Body of pancreas (tissue), 4 donors: Measurements from ENCODE around the gene RPS19BP1. TPM values are rescaled to one million over a fixed set of nuclear protein-coding genes. Genes with fewer than 3 reads are reported as not detected.

Experiments used
- ATAC-seq: fragments of 150-250 bp; one replicate; pipeline ENCODE4 v1.9.1; 2016
- DNase-seq, 4 donors: peaks; one replicate each; pipeline ENCODE4 v3.0.0-alpha.2; 2019
- H3K27ac ChIP-seq, 4 donors: fragments of 200-600 bp; sonication (generic); 1 replicate in 3 of 4; 2 replicates in 1 of 4; pipeline versions ENCODE4 v1.5.1 to v1.6.1; 2016 to 2019; ENCODE audit warnings: mild to moderate bottlenecking in 1 of 4, mixed read lengths in 1 of 4, moderate library complexity in 1 of 4
- H3K27me3 ChIP-seq, 2 donors: fragments of 200-600 bp; sonication (generic); one replicate each; pipeline ENCODE4 v1.6.0; 2016; ENCODE audit warnings: mild to moderate bottlenecking in 1 of 2
- H3K36me3 ChIP-seq, 2 donors: fragments of 200-600 bp; sonication (generic); replicated peaks in 1 of 2; 2 replicates each; pipeline ENCODE4 v1.5.1; 2016; ENCODE audit warnings: low read depth in 2 of 2; ENCODE audit not compliant: insufficient read depth in 1 of 2
- H3K4me1 ChIP-seq: fragments of 200-600 bp; sonication (generic); one replicate; pipeline ENCODE4 v1.6.0; 2016
- H3K4me3 ChIP-seq, 2 donors: fragments of 200-600 bp; sonication (generic); 1 replicate in 1 of 2; 2 replicates in 1 of 2; pipeline ENCODE4 v1.5.1; 2016 to 2019
- H3K9me3 ChIP-seq, 3 donors: fragments of 200-600 bp; sonication (generic); 1 replicate in 2 of 3; 2 replicates in 1 of 3; pipeline ENCODE4 v1.5.1; 2016
- POLR2A ChIP-seq, 3 donors: fragments of 450-650 bp; IDR thresholded peaks; one replicate each; pipeline ENCODE4 v1.6.1; 2016; ENCODE audit warnings: antibody characterized with exemption in 3 of 3, mild to moderate bottlenecking in 2 of 3
- WGBS, 2 donors: methylation state at CpG; one replicate each; pipeline ENCODE4 v1.1.5; 2017; 5-methylcytosine and 5-hydroxymethylcytosine counted together
- intact Hi-C: fragments of 100-400 bp; cut with DNase I; formaldehyde crosslinking; loops from one replicate; pipeline ENCODE4 v1.15.1; 2023
- total RNA-seq, 2 donors: library from RNA; depleted of rRNA; stranded (reverse); fragments of >200 nt; gene quantifications; one replicate each; pipeline ENCODE4 v1.1.0, GENCODE V29; 2016
- TF ChIP-seq, protein P1 (sequence below), 7 experiments: fragments of 450-650 bp in 4 of 7; fragments of 200-600 bp in 3 of 7; sonication (generic) in 3 of 7; IDR thresholded peaks; one replicate each; pipeline ENCODE4 v1.5.1; 2016 to 2019; ENCODE audit warnings: antibody characterized with exemption in 7 of 7

RPS19BP1 gene
- total RNA-seq, 2 donors from 2014 or later, result 87.2 to 141 TPM

GRCh38 chr22:39490966-39491680 is 41.4 kb downstream of the RPS19BP1 start:
- H3K27ac ChIP-seq, result no peak overlapping the region
- intact Hi-C loops, result no loop called here
- no peaks in the 10 kb centered on the region for H3K36me3 ChIP-seq
- H3K4me3 ChIP-seq, result no peak overlapping the region
- TF ChIP-seq POLR2A (IDR thresholded peaks at IDR 0.05), result no peak
- TF ChIP-seq, protein P1, sequence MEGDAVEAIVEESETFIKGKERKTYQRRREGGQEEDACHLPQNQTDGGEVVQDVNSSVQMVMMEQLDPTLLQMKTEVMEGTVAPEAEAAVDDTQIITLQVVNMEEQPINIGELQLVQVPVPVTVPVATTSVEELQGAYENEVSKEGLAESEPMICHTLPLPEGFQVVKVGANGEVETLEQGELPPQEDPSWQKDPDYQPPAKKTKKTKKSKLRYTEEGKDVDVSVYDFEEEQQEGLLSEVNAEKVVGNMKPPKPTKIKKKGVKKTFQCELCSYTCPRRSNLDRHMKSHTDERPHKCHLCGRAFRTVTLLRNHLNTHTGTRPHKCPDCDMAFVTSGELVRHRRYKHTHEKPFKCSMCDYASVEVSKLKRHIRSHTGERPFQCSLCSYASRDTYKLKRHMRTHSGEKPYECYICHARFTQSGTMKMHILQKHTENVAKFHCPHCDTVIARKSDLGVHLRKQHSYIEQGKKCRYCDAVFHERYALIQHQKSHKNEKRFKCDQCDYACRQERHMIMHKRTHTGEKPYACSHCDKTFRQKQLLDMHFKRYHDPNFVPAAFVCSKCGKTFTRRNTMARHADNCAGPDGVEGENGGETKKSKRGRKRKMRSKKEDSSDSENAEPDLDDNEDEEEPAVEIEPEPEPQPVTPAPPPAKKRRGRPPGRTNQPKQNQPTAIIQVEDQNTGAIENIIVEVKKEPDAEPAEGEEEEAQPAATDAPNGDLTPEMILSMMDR (IDR thresholded peaks at IDR 0.05), result no peak
- no peaks in the 10 kb centered on the region for H3K9me3 ChIP-seq
- WGBS, 2 donors, result 0 to 60% methylated on average over 1 to 9 of the region's 9 CpGs
- no peaks in the 10 kb centered on the region for H3K27me3 ChIP-seq
- ATAC-seq, result no peak
- DNase-seq, result no peak
- H3K4me1 ChIP-seq, result peaks cover 1% of the 10 kb centered on the region

DNA sequence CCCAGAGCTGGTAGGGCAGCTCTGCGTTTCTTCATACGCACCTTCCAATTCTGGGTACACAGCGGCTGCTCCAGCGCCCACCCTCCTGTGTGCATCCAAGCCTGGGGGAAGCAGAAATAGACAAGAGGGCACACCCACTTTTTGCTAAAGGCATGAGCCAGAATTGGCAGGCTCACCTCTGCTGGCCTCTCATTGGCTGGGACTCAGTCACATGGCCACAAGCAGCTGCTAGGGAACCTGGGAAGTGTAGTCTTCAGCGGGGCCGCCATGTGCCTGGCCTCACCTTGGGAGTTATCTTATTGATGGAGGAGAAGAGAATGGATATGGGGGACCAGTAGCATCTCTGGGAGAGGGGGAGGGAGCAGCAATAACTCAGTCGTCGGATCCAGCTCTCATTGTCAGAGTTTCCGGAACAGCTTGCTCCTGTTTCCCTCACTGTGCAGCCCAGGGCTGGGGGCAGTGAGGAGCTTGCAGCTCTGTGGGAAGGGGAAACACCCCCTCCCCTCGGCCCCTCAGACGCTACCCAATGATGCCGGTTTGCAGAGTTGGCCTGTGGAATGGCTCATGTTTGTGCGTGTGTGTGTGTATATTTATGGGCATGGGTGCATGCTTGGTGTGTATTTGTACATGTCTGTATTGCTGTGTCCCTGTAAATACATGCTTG is 42.3 kb downstream of the RPS19BP1 start:
- DNase-seq, result peak; percentile 69 to 83 (median 72)
- Histone ChIP-seq H3K27ac (no peak overlapping the region), H3K9me3 (no peaks in the 10 kb centered on the region), H3K4me3 (no peak overlapping the region), H3K4me1 (no peaks in the 10 kb centered on the region), H3K27me3 (no peaks in the 10 kb centered on the region), H3K36me3 (no peaks in the 10 kb centered on the region)
- WGBS, 2 donors, result 38 to 62% methylated on average over 9 to 13 of the region's 13 CpGs
- TF ChIP-seq POLR2A (IDR thresholded peaks at IDR 0.05), result no peak
- TF ChIP-seq, protein P1 (IDR thresholded peaks at IDR 0.05), result no peak
- intact Hi-C loops, result no loop called here
- ATAC-seq, result peak; percentile 81

GRCh38 chr22:39489094-39490068 is 43.2 kb downstream of the RPS19BP1 start:
- no peak overlapping the region for H3K27ac ChIP-seq
- H3K36me3 ChIP-seq, result no peaks in the 10 kb centered on the region
- H3K4me3 ChIP-seq, result no peak overlapping the region
- no peak for DNase-seq
- WGBS, 2 donors, result 74 to 84% methylated on average over 14 to 16 of the region's 17 CpGs
- H3K4me1 ChIP-seq, result no peaks in the 10 kb centered on the region
- TF ChIP-seq, protein P1 (IDR thresholded peaks at IDR 0.05), result no peak
- TF ChIP-seq POLR2A (IDR thresholded peaks at IDR 0.05), result no peak
- intact Hi-C loops, result no loop called here
- no peak for ATAC-seq
- no peaks in the 10 kb centered on the region for H3K9me3 ChIP-seq
- H3K27me3 ChIP-seq, result no peaks in the 10 kb centered on the region

- intact Hi-C loops, result no loop called here
- Histone ChIP-seq H3K9me3 (no peaks in the 10 kb centered on the region), H3K27ac (no peak overlapping the region), H3K27me3 (no peaks in the 10 kb centered on the region), H3K4me1 (no peaks in the 10 kb centered on the region), H3K4me3 (no peak overlapping the region), H3K36me3 (no peaks in the 10 kb centered on the region)
- ATAC-seq, result no peak
- DNase-seq, result no peak
- 90% methylated on average over 36 of the region's 39 CpGs; no CpG with 5 or more reads in 1 of the 2 donors for WGBS, 2 donors
- TF ChIP-seq, protein P1 (IDR thresholded peaks at IDR 0.05), result no peak
- no peak for TF ChIP-seq POLR2A (IDR thresholded peaks at IDR 0.05)
Observed at GRCh38 chr22:39488563-39489083, 43.9 kb downstream of the RPS19BP1 start.
